NCI-H146 treated with DMSO at 0.1 percent for 48 hours (cell line): Measurements from ENCODE around the gene MCTP2.
"Not testable (repeated sequence)": the region's sequence is repeated elsewhere in the genome, so short reads cannot be mapped to it uniquely, and the experiment has no call there.

Experiments
- DNase-seq: peaks from one replicate; lab custom pipeline; 2025; ENCODE audit not compliant: unreplicated experiment; lab: John Stamatoyannopoulos, UW

MCTP2 gene

GRCh38 chr15:94445566-94446160, 214.3 kb downstream of the MCTP2 start:
- DNase-seq: no peak

GRCh38 chr15:94446441-94446840, 215.1 kb downstream of the MCTP2 start:
- DNase-seq: no peak

GRCh38 chr15:94451466-94451865, 220.1 kb downstream of the MCTP2 start:
- DNase-seq: no peak

- no peak for DNase-seq
Observed at GRCh38 chr15:94453227-94453988, 222.0 kb downstream of the MCTP2 start.

GRCh38 chr15:94455297-94455696, 223.9 kb downstream of the MCTP2 start:
- no peak for DNase-seq

GRCh38 chr15:94456226-94456625, 224.9 kb downstream of the MCTP2 start:
- no peak for DNase-seq

GRCh38 chr15:94457661-94458060, 226.3 kb downstream of the MCTP2 start:
- DNase-seq: no peak

- DNase-seq: no peak
Observed at GRCh38 chr15:94460624-94461023, 229.3 kb downstream of the MCTP2 start.

GRCh38 chr15:94467034-94467433, 235.7 kb downstream of the MCTP2 start:
- DNase-seq: no peak

- DNase-seq: no peak
Observed at GRCh38 chr15:94470492-94470891, 239.1 kb downstream of the MCTP2 start.

GRCh38 chr15:94476686-94477085, 245.3 kb downstream of the MCTP2 start:
- no peak for DNase-seq

- DNase-seq: no peak
Observed at GRCh38 chr15:94477913-94478553, 246.7 kb downstream of the MCTP2 start.

- DNase-seq: no peak
Observed at GRCh38 chr15:94478763-94479162, 247.4 kb downstream of the MCTP2 start.

GRCh38 chr15:94480289-94480834, 249.0 kb downstream of the MCTP2 start:
- peak; percentile 6 for DNase-seq

GRCh38 chr15:94485148-94485719, 253.9 kb downstream of the MCTP2 start:
- DNase-seq: no peak

GRCh38 chr15:94487635-94488034, 256.3 kb downstream of the MCTP2 start:
- DNase-seq: no peak

- no peak for DNase-seq
Observed at GRCh38 chr15:94493176-94493575, 261.8 kb downstream of the MCTP2 start.

GRCh38 chr15:94493586-94493985, 262.2 kb downstream of the MCTP2 start:
- DNase-seq: not testable (repeated sequence)

GRCh38 chr15:94494732-94495131, 263.4 kb downstream of the MCTP2 start:
- no peak for DNase-seq

GRCh38 chr15:94503293-94503692, 271.9 kb downstream of the MCTP2 start:
- DNase-seq: no peak

GRCh38 chr15:94509259-94509658, 277.9 kb downstream of the MCTP2 start:
- DNase-seq: no peak

- no peak for DNase-seq
Observed at GRCh38 chr15:94522125-94522524, 290.8 kb downstream of the MCTP2 start.
